ENCODE data around the gene WDR3.
A peak's percentile ranks its signal among the peaks of the same experiment; 100 is the strongest.

Gene WDR3

DNA sequence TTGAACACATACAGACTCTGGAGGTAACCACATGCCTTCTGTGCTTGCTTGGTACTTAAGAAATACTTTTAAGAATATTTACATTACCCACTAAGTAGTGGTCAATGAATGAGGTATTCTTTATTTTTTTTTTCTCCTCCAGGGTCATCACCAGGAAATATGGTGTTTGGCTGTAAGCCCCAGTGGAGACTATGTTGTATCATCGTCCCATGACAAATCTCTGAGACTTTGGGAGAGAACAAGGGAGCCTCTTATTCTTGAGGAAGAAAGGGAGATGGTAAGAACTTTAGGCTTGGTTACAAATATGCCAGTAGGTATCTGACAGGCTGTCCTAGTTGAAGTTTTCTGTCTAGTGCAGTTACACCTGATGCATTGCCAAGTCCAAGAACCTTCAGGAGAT is 22.8 kb downstream of the WDR3 start:
- DNase-seq (ENCODE audit: low read depth, low spot score), result no peak

DNA sequence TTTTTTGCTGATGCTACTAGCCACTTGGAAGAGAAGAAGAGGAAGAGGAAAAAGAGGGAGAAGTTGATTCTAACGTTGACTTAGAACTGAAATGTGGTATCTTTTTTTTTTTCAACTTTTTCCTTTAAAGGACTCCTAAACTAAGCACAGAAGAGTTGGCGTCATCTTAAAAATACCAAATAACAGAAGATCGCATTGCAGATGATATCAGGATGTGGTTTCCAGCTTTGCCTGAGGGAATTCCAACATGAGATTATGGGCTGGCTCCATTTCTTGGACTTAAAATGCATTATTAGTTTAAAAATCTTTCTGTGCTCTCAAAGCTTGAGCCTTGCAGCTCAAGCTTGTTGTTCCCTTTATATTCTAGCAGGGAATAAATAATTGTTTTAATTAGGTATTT is 29.8 kb downstream of the WDR3 start:
- no peak for DNase-seq (ENCODE audit: low read depth, low spot score)

DNA sequence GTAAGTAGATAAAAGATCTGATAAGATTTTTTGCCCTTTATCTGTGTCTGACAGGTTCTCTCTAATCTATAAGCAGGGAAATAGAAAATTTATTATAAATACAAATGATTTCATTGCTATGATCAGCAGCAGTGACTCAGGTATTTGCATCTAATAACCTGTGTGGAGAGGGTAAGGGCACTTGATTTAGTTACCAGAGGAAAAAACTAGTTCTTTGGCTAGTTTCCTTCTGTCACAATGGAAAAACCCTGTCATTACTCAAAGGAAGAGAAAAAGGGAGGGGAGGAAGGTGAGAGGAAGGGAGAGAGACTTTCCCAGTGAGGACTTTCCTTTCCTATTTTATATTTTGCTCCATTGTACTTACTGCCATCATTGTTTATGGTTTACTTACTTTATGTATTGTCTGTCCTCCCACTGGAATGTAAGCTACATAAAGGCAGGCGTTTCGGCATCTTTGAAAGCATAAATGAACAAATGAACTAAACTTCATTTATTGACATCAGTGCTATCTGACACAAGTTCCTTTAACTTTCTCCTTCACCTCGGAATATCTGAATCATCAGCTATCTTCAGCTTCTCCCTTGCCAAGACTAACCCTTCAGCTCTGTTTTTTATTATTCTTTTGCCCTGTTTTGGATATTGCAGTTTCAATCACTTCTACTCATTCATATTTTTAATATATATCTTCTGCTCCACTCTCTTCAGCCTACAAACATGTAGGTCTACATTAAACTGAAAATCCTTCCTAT is 34.9 kb downstream of the WDR3 start:
- DNase-seq (ENCODE audit: low read depth, low spot score), result no peak

DNA sequence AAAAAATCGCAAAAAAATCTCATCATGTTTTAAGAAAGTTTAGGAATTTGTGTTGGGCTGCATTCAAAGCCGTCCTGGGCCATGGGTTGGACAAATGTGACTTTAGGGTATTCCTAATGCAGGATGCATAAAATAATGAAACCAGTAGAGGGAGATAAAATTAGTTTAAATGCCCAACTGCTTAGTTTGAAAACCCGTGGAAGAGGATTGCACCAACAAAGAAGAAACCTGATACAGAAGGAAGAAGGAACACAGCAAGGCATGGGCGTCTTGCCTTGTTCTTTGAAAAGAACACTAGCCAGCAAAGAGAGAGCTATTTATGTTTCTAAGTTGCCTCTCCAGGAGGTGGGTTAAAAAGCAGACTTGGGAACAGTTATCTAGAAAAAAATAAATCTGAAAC is 37.9 kb downstream of the WDR3 start:
- DNase-seq (ENCODE audit: low read depth, low spot score), result peak; percentile 44

DNA sequence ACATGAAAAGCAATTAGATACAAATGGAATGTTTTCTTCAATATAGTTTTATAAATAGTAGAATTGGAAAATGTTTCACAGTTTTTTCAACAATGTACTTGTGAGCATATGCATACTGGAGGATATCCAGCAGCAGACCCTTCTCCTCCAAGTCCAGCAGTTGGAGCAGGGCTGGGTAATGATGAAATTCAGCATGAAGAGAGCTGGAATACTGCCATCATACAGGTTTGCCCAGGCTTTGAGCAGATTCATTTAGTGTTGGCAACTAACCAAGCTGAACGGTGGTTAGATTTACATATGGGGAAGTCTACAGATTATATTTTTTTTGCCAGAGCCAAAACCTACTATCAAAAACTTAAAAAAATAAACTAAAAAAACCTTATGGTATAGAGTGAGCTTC is 38.3 kb downstream of the WDR3 start:
- DNase-seq (ENCODE audit: low read depth, low spot score), result peak; percentile 16

DNA sequence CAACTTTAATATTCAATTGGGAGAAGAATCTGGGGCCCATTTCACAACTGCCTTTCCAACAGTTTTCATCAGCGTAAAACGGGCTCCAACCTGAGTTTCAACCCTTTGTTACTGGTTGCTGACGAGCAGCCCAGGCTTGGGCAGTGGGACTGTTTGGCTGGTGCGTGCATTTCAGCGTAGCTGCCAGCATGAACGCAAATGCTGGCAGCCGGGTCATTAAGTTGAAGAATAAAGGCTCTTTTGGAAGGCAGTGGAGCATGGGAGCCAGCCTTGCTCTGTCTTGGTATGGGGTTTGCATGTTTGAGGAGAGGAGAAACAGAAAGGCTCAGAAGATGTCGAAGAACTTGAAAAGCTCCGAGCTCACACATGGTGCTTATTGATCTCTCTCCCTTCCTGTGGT is 40.7 kb downstream of the WDR3 start:
- DNase-seq (ENCODE audit: low read depth, low spot score), result no peak

DNA sequence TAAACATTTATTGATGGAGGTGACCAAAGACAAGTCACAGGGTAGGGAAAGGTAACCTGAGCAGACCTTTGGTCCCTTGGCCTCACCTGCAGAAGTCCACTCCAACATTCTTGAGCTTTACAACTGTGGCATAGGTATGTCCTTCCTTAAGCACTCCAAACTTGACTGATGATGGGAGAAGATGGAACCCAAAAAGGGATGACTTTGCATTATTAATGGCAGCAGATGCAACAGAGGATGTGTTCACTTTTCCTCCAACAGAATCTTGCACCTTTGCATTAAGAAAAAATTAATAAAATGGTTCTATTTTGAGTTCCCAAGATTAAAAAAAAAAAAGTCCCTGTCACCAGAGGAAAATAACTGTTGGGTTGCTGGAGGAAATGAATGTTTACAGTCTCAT is 42.2 kb downstream of the WDR3 start:
- no peak for DNase-seq (ENCODE audit: low read depth, low spot score)

DNA sequence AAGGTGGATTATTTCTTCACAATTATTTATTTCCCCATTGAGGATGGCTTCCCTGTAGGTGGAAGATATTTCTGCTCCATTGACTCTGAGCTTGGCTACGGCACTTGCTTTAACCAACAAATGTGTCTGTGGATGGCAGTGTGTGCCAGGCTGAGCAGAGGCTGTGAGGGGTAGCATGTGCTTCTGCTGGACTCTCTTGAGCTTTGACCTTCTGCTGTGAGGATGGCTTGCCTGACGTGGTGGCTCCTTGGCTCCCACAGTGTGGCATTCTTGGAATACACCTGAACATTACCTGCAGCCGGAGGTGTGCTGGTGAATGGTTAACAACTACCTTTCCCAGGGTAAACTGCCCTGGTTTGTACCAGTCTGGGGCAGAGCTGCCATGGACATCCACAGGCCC is 46.8 kb downstream of the WDR3 start:
- no peak for DNase-seq (ENCODE audit: low read depth, low spot score)

DNA sequence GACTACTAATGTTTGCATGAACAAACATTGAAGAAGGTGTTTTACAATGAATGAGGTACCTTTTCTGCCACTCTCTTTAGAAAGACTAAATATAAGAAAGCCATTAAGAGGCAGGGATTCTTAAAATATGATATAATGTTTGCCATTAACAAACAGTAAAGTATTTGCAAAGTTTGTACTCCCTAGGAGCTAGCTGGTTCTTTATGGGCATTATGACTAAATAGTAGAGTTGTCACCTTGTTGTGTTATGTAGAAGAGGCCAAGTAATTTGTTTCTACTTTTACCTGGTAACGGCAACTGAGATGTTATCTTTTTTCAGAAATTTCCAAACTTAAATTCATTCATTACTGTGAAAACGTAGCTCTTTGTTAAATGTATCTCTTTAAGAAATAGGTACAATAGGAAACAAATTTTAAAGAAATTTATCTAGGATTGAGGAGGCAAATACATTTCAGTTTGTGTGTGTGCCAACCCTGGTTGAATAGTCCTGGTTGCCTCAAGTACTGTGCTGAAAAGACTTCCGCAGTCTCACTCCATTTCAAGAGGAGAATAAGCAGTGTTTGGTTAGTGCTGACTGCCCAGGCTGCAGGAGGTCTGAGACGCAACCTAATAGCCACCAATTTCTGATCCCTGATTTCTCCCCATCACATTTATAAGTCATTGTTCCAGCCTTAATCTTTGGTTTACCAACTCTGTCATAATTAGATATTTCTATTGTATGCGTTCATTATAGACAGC is 52.1 kb downstream of the WDR3 start:
- no peak for DNase-seq (ENCODE audit: low read depth, low spot score)

DNA sequence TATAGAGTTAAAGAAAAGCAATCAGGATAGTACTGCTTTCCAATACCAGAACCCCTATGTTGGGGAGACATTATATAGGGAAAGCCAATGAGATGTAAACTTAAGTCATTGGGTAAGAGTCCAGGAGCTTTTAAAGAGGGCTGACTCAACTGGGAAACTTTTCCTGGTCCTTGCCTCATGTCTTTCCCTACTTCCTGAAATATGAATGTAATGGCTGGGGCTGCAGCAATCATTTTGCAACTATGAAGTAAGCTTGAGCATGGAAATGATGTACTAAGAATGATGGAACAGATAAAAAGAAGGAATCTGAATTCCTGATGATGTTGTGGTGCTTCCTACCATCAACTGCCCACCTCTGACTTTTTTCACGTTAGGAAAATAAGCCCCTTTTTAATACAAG is 55.7 kb downstream of the WDR3 start:
- DNase-seq (ENCODE audit: low read depth, low spot score), result no peak

DNA sequence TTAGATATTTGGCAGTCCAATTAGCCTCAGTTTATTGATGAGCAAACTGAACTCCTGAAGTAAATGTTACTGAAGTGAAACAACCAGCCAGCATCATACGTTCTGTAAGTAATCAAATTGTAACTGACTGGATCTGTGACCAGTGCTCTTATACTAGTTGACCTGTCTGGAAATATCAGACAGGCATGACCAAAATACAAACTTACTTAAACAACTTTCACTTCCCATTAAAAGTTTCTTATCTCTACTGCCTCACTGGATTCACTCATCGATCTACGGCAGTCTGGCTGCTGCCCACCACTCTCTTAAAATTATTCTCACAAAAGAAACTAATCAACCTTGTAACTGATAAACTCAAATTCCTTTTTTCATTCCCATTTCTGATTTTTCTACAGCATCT is 56.4 kb downstream of the WDR3 start:
- no peak for DNase-seq (ENCODE audit: low read depth, low spot score)

DNA sequence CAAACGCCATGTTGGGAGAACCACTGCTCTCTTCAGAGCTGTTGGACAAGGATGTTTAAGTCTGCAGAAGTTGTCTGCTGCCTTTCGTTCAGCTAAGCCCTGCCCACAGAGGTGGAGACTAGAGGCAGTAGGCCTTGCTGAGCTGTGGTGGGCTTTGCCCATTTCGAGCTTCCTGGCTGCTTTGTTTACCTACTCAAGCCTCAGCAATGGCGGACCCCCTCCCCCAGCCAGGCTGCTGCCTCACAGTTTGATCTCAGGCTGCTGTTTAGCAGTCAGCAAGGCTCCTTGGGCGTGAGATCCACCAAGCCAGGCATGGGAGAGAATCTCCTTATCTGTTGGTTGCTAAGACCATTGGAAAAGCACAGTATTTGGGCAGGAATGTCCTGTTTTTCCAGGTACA is 74.8 kb downstream of the WDR3 start:
- DNase-seq (ENCODE audit: low read depth, low spot score), result no peak

DNA sequence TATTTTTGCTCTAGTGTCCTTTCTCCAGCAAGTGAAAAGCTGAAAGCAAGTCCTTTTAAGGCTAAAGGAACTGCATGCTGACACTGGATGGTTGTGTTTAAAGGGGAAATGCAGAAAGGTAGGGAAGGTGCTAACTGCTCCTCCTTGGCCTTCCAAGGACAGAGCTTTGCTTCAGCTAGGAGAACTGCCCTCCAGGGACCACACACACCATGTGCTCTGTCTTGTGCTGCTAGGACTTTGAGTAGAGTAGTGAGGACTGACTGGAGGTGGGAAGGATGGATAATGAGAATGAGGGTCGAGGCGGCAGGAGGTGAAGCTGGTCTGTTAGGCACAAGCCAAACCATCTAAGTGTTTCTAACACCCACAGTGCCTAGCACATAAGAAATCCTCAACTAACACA is 77.9 kb downstream of the WDR3 start:
- no peak for DNase-seq (ENCODE audit: low read depth, low spot score)

DNA sequence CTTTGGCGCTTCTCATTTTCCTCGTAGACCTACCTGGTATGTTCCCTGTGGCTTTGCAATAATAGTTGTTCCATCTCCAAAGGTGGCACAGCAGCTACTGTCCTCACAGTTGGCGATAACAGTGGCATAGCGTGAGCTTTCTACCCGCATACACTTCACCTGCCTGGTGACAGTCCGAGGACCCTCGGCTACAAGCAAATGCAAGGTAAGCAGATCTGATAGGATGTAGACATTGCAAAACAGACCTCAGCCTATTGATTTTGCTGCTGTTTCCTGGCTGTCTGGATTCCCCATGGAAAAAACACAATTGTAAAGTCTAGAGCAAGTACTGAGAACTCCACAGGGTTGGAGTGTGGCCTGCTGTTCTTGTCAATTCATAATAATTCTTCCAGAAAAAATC is 78.5 kb downstream of the WDR3 start:
- DNase-seq (ENCODE audit: low read depth, low spot score), result no peak

DNA sequence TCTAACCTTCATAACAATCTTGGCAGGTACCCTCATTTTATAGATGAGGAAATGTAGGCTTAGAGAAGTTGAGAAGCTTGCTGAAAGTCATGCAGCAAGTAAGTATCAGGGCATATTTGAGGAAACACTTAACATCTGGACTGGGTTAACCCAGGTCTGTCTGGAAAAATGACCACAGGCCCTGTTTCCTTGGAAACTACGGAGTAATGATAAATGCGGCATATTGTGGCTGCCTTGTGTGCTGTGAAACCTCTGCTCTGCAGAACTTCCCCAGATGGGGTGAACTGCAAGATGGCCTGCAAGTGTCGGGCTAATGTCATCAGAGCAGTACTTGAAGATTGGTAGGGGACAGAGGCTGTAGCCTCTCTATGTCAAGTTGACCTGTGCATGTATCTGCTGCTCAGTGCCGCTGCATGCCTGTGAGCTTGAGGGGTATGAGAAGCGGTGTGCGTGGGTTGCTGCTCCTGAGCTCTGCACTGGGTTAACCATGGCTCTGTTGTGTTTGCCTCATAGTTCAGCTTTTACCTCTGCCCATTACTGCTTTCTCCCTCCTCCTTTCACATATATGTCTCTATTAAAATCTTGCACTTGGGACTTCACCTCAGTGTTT is 83.1 kb downstream of the WDR3 start:
- no peak for DNase-seq (ENCODE audit: low read depth, low spot score)

DNA sequence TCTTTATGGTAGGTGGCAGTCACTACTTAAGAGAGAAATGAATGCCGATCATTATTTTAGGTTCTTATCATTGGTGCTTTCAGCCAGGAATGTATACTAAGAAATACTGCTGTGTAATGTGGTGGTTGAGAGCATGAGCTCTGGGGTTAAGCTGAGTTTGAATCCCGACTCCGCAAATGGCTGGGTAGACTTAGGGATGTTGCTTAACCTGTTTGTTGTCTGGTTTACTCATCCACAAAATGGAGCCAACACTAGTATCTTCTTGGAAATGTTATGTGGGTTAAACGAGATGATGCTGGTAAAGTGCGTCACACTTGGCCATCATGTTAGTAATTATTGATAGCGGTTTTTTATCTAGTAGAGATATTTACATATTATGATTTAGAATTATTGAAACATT is 83.8 kb downstream of the WDR3 start:
- DNase-seq (ENCODE audit: low read depth, low spot score), result no peak

DNA sequence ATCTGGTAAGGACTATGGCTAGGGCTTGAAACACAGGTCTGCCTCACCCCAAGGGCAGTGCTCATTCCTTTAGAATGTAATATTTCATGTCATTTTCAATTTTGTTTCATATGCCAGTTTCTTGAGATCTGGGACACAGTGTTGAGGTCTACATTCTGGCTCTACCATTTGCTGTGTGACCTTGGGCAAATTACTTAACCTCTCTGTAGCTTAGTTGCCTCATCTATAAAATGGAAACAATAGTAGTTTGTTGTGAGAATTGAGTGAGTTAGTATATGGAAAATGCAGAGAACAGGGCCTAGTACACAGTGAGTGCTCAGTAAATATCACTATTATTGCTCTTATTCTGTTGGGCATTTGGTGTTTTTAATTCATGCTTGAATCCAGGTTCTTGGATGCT is 84.4 kb downstream of the WDR3 start:
- DNase-seq (ENCODE audit: low read depth, low spot score), result no peak

Measured in brain pericyte (primary cell).